Loucy (cell line): Measurements from ENCODE around the gene TRIM2.

Source experiments
- CTCF ChIP-seq: fragments of 200-600 bp; sonication (generic); conservative IDR thresholded peaks from 2 replicates; pipeline ENCODE4 v1.5.1; 2014; ENCODE audit warnings: mild to moderate bottlenecking, antibody characterized with exemption, low read length
- EZH2phosphoT487 ChIP-seq: fragments of 200-600 bp; IDR thresholded peaks from 2 replicates; pipeline ENCODE4 v1.6.1; 2018; ENCODE audit warnings: antibody characterized with exemption, mild to moderate bottlenecking, moderate library complexity, borderline replicate concordance

DNA sequence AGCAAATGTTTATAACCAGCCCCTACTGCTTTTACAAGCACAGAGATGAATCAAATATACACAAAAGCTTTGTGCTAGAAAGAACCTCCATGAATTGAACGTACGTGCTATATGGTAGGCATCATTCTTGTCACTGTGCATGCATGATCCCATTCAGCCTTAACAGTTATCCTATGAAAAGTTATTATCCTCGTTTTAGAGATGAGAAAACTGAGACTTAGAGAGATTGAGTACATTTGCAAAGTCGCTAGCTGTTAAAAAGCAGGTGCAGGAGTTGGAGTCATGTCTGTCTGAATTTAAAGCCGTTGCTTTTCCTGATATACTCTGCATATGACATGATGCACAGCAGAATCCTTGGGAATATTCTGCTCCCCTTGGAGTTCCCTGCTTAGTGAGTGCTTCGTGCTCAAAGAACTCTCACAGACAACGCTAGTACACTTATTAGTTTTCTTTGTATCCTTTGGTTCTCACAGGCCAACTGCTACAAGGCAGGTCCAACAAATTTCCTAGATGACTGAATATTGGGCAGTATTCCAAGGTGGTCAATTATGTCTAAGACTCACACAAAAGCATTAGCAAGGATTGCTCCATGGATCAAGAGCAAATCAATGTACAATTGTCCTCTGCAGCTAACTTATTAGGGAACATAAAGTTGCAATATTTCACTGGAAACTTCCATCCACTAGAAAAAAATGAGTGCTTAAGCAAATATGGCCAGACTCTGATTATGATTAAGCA is 42.8 kb upstream of the TRIM2 start:
- TF ChIP-seq CTCF (no peak), EZH2phosphoT487 (no peak)
